Chondrocyte (in vitro differentiated cells): ENCODE results near the gene GABRB1. TPM values are rescaled to one million over a fixed set of nuclear protein-coding genes. Genes with fewer than 3 reads are reported as not detected.

ENCODE experiments used
- DNase-seq: peaks from one replicate; pipeline ENCODE4 v3.0.0; 2021; ENCODE audit warnings: mixed read lengths, low spot score
- H3K27ac Mint-ChIP-seq: one replicate; pipeline ENCODE4 v1.8.0; 2021; ENCODE audit warnings: mild to moderate bottlenecking, moderate library complexity, mixed read lengths; ENCODE audit not compliant: unreplicated experiment
- H3K27me3 Mint-ChIP-seq: 2 replicates; pipeline ENCODE4 v1.8.0; 2021; ENCODE audit warnings: low read depth, mixed read lengths
- H3K36me3 Mint-ChIP-seq: 2 replicates; pipeline ENCODE4 v1.8.0; 2021; ENCODE audit warnings: low read depth, mixed read lengths
- H3K4me1 Mint-ChIP-seq: 2 replicates; pipeline ENCODE4 v1.8.0; 2021; ENCODE audit warnings: low read depth, mild to moderate bottlenecking, mixed read lengths
- H3K4me3 Mint-ChIP-seq: one replicate; pipeline ENCODE4 v1.8.0; 2021; ENCODE audit warnings: mild to moderate bottlenecking, moderate library complexity, mixed read lengths; ENCODE audit not compliant: unreplicated experiment
- H3K9me3 Mint-ChIP-seq: 2 replicates; pipeline ENCODE4 v1.8.0; 2021; ENCODE audit warnings: low read depth, mixed read lengths
- total RNA-seq: library from RNA; stranded (reverse); gene quantifications from 3 replicates; pipeline ENCODE4 v1.2.1, GENCODE V29; 2021
- TF ChIP-seq, protein P1 (sequence below): fragments of 200-600 bp; sonication (generic); IDR thresholded peaks from 2 replicates; pipeline ENCODE4 v1.5.0; 2021; ENCODE audit warnings: antibody characterized with exemption, mild to moderate bottlenecking, moderate library complexity

The GABRB1 gene
- total RNA-seq, 1 donor from 2014 or later, result not detected

DNA sequence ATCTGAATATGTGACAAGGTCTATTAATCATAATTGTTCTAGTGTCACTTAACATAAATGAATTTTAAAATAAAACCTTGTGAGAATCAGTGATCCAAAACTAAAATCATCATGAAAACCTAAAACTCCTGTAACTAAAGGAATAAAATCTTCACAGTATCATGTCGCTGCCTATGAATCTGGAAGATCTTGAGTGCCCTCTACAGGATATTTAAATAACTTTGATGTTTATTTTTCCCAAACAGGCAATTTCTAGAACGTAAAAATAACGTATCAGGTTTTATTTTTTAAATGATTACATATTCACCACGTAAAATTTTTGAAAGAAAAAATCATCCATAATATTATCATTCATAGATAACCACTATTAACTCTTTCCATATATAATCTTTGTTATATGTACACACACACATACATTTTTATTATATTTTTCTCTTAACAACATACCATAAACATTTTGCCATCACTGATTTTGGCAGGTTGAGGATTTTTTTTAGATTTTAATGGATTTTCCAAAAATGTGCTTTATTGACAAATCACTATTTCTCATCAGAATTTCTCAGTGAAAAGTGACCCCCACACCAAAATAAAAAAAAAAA is 352.6 kb downstream of the GABRB1 start:
- Mint-ChIP-seq H3K9me3 (no peaks in the 10 kb centered on the region), H3K27me3 (peaks cover 32% of the 10 kb centered on the region), H3K36me3 (no peaks in the 10 kb centered on the region), H3K4me1 (no peaks in the 10 kb centered on the region), H3K27ac (no peak overlapping the region), H3K4me3 (no peak overlapping the region)
- DNase-seq, result no peak
- TF ChIP-seq, protein P1, sequence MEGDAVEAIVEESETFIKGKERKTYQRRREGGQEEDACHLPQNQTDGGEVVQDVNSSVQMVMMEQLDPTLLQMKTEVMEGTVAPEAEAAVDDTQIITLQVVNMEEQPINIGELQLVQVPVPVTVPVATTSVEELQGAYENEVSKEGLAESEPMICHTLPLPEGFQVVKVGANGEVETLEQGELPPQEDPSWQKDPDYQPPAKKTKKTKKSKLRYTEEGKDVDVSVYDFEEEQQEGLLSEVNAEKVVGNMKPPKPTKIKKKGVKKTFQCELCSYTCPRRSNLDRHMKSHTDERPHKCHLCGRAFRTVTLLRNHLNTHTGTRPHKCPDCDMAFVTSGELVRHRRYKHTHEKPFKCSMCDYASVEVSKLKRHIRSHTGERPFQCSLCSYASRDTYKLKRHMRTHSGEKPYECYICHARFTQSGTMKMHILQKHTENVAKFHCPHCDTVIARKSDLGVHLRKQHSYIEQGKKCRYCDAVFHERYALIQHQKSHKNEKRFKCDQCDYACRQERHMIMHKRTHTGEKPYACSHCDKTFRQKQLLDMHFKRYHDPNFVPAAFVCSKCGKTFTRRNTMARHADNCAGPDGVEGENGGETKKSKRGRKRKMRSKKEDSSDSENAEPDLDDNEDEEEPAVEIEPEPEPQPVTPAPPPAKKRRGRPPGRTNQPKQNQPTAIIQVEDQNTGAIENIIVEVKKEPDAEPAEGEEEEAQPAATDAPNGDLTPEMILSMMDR, result peak; percentile 96

- H3K9me3 Mint-ChIP-seq, result no peaks in the 10 kb centered on the region
- no peak overlapping the region for H3K27ac Mint-ChIP-seq
- H3K27me3 Mint-ChIP-seq, result peaks cover 33% of the 10 kb centered on the region
- no peak for DNase-seq
- no peaks in the 10 kb centered on the region for H3K4me1 Mint-ChIP-seq
- no peak overlapping the region for H3K4me3 Mint-ChIP-seq
- TF ChIP-seq, protein P1, result no peak
- H3K36me3 Mint-ChIP-seq, result no peaks in the 10 kb centered on the region
Measured at GRCh38 chr4:47386146-47386545, 354.8 kb downstream of the GABRB1 start.

- H3K27me3 Mint-ChIP-seq, result peaks cover 33% of the 10 kb centered on the region
- H3K27ac Mint-ChIP-seq, result no peak overlapping the region
- no peaks in the 10 kb centered on the region for H3K4me1 Mint-ChIP-seq
- no peak overlapping the region for H3K4me3 Mint-ChIP-seq
- no peak for DNase-seq
- TF ChIP-seq, protein P1, result no peak
- no peaks in the 10 kb centered on the region for H3K9me3 Mint-ChIP-seq
- no peaks in the 10 kb centered on the region for H3K36me3 Mint-ChIP-seq
Measured at GRCh38 chr4:47386561-47387235, 355.3 kb downstream of the GABRB1 start.

- Mint-ChIP-seq H3K4me3 (no peak overlapping the region), H3K36me3 (no peaks in the 10 kb centered on the region), H3K27me3 (peaks cover 41% of the 10 kb centered on the region), H3K4me1 (no peaks in the 10 kb centered on the region), H3K27ac (no peak overlapping the region), H3K9me3 (no peaks in the 10 kb centered on the region)
- TF ChIP-seq, protein P1, result no peak
- DNase-seq, result no peak
Measured at GRCh38 chr4:47390428-47391125, 359.2 kb downstream of the GABRB1 start.

DNA sequence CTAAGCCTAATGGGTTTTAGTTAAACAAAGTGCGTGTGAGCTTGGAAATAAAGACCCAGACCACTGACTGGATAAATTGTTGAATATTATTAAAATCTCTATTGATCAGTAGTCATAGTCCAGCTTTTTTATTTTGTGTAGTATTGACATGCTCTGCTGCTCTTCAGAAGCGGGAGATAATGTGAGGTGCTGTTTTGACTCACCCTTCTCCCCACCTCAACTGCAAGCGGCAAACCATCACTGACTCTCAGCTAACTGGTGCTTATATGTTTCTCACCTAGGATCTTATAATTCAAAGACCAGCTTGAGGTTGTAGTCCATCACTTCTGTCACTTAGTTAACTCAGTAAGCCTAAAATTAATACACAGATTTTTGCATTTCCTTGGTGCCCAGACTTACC is 359.9 kb downstream of the GABRB1 start:
- DNase-seq, result no peak
- Mint-ChIP-seq H3K4me1 (no peaks in the 10 kb centered on the region), H3K27ac (no peak overlapping the region), H3K4me3 (no peak overlapping the region), H3K27me3 (peaks cover 39% of the 10 kb centered on the region), H3K9me3 (no peaks in the 10 kb centered on the region), H3K36me3 (no peaks in the 10 kb centered on the region)
- TF ChIP-seq, protein P1, result no peak
